CD4-positive, alpha-beta T cell treated with Interleukin-15 for 1 hour (primary cell): ENCODE results near the gene ZBTB3.
"Not testable (repeated sequence)": the region's sequence is repeated elsewhere in the genome, so short reads cannot be mapped to it uniquely, and the experiment has no call there.

Source experiments
- DNase-seq: peaks from one replicate; pipeline ENCODE4 v3.0.0-alpha.2; 2020

The ZBTB3 gene

DNA sequence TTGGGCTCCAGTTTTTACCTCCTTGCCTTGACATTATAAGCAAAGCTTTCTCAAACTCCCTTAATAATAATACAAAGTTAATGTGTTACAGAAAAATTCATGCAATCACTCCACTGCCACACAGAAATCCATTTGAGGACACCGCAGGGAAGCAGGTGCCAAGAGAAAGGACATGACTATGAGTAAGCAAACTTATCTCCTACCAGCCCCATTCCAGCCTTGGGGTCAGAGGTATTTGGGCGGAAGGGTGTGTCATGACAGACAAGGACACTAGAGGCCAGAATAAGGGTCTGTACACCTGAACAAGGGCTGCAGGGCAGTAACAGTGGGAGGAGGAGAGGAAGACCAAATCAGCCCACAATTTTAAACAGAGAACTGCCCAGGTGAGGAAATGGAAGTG, 40.6 kb downstream of the ZBTB3 start:
- no peak for DNase-seq

DNA sequence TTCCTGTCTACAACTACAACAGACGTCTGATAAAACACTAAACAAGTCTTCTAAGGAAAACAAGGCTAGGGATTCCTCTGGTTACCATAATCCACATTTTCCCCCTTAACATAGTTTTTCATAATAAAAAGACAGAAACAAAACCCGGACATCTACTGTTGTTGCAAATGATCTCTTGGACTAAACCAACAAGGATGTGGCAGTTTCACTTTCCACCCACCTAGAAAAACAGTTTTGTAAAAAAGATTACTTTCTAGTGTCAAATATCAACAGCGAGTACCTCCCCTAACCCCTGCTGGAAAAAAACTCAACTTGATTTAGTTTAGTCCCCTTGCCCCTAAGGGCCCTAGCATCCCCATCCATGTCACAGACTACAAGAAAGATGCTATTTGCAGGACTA, 41.1 kb downstream of the ZBTB3 start:
- DNase-seq = no peak

DNA sequence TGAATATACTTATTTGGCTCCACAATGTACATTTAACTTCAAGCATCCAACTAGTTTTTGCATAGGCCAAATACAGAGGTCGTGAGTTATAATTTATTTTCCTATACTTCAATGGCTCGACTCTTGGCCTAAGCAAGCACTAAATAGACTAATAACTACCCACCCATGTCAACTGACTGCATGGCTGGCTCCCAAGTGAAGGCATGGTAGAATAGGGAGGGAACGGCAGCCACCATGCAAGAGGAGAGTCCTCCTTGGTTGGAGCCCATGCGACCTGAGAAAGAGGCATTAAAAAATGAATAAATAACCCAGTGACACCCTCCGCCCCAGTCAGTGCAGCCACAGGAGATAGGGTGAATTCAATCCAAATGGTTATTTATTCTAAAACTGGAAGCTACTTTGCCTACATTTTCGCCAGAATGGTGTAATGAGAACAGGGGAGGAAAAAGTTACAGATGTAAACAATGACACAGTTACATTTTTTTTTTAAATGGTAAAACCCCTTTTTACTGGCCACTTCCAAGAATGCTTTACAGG, 41.6 kb downstream of the ZBTB3 start:
- no peak for DNase-seq

DNA sequence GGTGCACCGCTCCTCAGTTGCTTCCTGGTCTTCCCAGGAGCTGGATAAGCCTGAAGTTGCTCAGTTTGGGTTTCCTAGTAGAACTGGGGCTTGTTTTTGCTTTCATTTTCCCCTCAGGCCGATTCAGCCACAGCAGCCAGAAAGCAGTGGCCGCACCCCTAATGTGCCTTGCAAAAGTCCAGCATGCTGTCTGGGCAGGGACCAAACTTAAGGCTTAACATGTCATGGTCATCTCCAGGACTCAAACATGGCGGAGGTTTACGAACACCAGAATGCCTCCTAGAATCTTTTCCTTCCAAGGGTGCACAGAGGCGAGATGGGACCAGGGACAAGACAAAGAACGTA, 44.0 kb downstream of the ZBTB3 start:
- no peak for DNase-seq

DNA sequence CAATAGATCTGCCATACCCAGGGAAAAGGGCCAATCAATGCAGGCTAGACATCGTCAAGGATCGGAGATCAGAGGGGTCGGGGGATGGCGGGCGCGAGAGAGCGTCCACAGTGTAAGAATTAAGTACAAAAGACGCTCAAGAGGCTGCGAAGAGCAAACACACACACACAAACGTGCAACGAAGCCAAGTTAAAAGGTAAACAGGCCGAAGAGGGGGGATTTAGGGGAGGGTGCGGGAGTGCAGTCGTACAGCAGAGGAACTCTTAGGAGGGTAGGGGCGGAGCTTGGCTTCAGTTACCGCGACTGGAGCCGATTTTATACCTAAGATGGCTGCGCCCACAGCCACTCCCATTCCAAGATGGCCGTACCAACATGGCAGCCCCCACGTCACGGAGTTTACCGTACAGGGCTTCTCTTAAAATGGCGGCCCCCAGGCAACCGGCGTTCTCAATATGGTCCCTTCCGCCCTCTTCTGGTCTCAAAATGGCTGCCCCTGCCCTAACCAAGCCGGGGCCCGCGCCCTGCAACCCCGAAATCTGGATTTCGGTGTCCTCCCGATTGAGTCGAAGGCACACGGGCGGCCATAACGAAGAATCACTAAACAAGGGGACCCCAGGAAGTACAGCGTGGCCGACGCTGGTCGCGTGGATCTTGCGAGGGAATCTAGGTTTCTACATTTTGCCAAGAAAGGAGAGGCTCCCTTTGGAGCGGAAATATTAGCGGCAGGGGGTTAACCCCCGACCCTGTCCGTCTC, 44.5 kb downstream of the ZBTB3 start:
- peak; percentile 98 for DNase-seq

DNA sequence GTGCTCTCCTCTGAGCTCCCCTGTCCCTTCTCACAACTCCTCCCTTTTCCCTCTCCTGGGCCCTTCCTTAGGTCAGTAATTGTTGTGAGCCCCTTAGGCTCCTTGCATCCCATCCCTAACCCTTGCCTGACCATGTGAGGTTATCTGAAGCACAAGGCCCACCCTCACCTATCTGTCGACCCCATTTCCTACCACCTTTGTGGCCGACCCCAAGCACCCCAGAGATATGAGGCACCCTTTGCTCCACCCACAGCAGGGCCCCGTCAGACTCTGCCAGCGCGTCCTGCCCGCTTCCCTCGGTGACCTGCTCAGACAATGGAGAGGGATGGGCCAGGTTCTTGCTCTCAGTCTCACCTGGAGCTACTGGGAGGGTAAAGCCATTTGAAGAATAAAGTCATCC, 45.2 kb downstream of the ZBTB3 start:
- DNase-seq = peak; percentile 55

DNA sequence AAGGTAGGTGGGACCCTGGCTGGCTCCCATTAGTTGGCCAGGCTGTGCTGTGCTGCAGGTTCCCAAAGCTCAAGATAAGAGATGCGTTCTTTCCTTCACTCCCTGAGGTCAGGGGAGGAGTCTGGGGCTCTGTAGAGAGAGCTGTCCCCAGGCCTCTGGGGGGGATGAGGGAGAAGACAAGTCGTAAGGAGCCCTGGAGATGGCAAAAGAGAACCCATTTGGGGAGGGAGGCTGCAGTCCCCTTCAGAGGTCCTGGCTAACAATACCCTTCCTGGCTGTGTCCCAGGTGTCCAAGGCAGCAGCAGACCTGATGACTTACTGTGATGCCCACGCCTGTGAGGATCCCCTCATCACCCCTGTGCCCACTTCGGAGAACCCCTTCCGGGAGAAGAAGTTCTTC, 45.6 kb downstream of the ZBTB3 start:
- DNase-seq = no peak

DNA sequence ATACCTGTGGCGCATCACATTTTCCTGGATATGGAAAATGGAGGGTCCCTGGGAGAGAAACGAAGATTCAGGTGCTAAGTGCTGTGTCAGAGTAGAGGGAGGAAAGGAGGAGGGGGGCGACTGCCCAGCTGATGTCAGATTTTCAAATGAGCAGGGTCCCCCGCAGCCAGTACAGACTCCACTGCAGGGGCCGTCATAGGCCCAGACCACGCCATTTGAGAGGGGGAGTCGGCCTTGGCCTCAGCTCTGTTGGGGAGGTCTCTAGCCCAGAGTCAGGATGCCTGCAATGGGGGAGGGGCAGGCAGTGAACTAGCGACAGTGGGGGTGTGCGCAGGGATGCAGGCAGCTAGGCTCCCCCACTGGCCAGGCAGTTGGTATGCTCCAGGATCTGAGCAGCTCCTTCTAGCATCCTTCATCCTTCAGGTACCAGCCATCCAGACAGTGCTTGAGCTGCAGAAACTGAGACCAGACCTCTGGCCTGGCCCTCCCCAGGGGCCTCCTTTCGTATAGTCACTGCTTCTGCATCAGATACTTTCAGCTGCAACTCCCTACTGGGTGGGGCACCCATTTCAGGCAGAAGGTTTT, 46.6 kb downstream of the ZBTB3 start, which contains the start of the genes BSCL2 and GNG3:
BSCL2 (minus strand) TSS at position 148 of the 585 bp plus-strand sequence. CDS start 229 bp downstream, outside the sequence.
GNG3 (plus strand) TSS at position 400 of the 585 bp plus-strand sequence. CDS start 620 bp downstream, outside the sequence.
- no peak for DNase-seq

DNA sequence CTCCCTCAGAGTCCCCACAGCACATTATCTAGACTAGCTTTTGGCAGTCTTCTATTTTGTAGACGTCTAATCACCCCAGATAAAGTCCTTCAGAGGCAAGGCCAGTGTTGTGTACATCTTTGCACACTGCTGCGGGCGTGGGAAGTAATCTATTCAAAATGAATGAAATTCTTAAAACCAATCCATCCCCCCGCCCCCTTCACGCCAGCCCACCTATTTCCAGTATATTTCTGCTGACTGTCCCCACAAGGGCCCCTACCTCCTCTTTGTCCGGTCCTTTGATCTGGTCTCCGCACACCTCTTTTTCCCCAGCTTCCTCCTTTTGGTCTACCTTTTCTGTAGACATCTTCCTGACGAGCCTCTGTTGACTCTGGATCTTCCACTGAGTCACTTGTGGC, 47.1 kb downstream of the ZBTB3 start:
- DNase-seq = no peak

DNA sequence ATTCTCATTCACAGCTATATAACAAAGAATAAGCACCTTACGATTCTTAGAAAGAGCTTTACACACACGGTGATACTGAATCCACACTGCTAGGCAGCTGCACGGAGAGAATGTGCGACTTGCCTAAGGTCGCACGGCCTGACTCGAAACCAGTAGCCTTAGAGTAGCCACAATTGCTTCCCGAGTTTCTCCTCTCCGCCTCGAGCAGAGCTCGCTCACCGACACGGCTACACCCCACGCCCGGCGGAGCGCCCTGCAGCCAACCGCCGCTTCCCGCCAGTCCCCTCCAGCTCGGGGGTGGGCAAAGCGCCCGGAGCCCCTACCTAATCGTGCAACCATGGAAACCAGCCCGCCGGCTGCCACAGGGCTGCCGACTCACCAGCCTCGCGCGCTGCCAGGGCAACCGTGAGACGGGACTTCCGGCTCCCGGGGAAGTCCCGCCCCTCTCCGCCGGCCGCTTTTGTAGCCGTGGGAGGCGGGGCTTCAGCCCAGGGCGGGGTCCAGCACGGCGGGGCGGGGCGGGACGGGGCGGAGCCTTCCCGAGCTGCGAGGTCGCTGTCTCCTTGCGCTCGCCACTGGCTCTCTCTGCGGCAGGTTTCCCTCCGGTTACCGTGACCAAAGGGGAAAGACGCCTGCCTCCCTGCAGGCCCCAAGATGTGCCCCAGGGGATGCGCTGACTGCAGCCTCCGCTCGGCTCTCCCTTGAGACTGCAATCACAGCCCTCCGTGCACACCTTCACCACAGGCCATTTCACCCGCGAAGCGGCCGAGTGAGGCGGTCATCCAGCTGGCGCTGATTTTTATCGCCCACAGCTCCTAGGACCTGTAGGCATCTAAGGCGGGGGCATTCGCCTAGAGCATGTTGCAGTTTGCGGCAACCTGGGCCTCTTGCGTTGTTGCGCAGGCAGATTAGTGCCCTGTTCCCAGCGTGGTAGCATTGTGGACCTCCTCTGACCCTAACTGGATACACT, 47.8 kb downstream of the ZBTB3 start:
- peak; percentile 94 for DNase-seq

DNA sequence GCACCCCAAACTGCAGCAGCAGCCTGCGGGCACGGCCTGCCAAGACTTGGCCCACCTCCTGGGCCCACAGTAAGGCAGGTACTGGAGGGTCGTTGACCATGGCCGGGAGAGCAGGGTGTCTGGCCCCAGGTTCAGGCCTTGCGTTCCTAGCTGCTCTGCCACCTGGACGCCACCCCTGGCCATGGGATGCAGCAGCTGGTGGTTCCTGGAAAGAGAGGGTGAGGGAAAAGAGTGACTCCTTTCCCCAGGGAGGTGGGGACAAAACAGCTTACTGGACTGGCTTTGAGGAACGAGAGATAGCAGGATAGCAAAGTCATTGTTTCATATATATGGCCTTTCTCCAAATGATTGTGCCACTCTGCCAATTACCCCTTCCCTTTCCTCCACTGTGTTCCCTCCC, 48.5 kb downstream of the ZBTB3 start:
- no peak for DNase-seq

DNA sequence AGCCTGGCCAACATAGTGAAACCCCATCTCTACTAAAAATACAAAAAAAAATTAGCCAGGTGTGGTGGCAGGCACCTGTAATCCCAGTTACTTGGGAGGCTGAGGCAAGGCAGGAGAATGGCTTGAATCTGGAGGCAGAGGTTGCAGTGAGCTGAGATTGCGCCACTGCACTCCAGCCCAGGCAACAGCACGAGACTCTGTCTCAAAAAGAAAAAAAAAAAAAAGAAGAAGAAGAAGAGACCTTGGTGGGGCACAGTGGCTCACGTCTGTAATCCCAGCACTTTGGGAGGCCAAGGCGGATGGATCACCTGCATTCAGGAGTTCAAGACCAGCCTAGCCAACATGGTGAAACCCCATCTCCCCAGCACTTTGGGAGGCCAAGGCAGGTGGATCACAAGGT, 50.0 kb downstream of the ZBTB3 start:
- not testable (repeated sequence) for DNase-seq

DNA sequence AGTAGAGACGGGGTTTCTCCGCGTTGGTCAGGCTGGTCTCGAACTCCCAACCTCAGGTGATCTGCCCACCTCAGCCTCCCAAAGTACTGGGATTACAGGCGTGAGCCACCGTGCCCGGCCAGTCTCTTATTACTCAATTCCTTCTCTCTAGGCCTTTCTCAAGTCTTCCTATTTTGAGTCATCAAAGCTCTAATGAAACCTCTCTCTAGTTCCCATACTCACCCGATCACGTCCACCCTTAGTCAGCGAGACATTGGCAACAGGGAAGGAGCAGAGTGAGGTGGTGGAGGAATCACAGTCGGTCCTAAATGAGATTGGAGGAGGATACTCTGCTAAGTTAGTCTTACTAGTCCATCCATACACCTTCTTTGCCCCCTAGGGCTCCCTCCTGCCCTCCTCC, 51.7 kb downstream of the ZBTB3 start:
- peak; percentile 30 for DNase-seq
